Measurements from ENCODE around the gene BCOR.

Gene BCOR

DNA sequence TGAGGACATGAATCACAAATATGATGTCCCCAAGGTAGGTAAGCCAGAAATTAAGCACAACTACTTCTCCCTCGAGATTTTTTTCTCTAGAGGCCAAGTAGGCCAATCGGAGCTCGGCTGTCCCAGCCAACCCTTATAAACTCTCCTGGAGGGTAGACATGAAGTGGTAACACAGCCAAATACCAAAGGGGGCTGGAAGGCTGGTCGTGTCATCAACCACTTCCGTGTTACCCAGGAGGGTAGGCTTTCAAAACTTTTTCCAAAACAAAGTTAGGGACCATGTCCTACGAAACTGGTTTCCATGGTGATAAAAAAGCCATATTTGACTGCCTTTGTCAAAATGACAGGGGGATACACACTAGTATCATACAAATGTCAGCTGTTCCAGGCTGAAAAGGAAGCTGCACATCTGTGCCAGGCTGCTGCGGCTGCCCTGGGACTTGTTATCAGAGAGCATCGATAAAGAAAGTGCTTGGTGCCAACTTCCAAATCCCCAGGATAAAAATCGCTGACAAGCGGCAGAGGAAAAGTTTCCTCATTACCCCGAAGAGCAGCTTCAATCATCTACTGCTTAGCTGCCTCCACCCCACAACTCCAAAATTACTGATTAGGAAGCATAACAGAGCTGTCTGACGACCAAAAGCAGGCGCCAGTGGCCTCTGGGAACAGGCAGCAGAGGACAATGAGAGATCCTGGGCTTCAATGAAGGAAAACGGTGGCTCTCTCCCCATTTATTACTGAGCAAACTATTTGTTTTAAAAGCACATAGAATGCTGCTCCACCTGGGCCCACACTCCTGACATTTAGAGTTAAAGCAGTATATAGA, 20.8 kb downstream of the BCOR start:
- H3K9me3 ChIP-seq (ENCODE audit: severe bottlenecking) = no peaks in the 10 kb centered on the region
- H3K4me3 ChIP-seq (ENCODE audit: low read depth, low read length) = no peak overlapping the region
- TF ChIP-seq, protein P1, sequence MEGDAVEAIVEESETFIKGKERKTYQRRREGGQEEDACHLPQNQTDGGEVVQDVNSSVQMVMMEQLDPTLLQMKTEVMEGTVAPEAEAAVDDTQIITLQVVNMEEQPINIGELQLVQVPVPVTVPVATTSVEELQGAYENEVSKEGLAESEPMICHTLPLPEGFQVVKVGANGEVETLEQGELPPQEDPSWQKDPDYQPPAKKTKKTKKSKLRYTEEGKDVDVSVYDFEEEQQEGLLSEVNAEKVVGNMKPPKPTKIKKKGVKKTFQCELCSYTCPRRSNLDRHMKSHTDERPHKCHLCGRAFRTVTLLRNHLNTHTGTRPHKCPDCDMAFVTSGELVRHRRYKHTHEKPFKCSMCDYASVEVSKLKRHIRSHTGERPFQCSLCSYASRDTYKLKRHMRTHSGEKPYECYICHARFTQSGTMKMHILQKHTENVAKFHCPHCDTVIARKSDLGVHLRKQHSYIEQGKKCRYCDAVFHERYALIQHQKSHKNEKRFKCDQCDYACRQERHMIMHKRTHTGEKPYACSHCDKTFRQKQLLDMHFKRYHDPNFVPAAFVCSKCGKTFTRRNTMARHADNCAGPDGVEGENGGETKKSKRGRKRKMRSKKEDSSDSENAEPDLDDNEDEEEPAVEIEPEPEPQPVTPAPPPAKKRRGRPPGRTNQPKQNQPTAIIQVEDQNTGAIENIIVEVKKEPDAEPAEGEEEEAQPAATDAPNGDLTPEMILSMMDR (IDR thresholded peaks at IDR 0.05; ENCODE audit: low read depth, low read length) = no peak
- no peak overlapping the region for H3K27ac ChIP-seq
- H3K36me3 ChIP-seq = peaks cover 78% of the 10 kb centered on the region
- no peak for DNase-seq
- peaks cover 72% of the 10 kb centered on the region for H3K27me3 ChIP-seq (ENCODE audit: insufficient read depth, low read depth, severe bottlenecking)

DNA sequence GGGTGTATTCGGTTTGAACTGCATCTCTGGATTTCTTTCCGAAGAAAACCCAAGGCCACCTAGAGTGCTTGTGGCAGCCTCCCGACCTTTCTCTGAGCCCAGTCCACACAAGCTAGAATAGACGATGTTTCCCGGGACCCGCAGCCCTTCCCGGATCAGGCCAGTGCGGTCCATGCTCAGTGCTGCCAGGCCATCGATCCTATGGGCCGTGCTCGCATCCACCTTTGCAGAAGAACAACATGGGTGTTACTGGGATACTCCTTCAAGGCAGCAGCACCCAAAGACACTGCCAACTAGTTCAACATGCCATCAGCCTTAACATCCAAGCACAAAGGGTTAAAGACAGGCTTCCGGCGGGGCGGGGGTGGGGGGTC, 22.8 kb downstream of the BCOR start:
- TF ChIP-seq, protein P1 (IDR thresholded peaks at IDR 0.05; ENCODE audit: low read depth, low read length) = no peak
- DNase-seq = no peak
- Histone ChIP-seq H3K27me3 (ENCODE audit: insufficient read depth, low read depth, severe bottlenecking) (peaks cover 64% of the 10 kb centered on the region), H3K27ac (no peak overlapping the region), H3K4me3 (ENCODE audit: low read depth, low read length) (no peak overlapping the region), H3K36me3 (peaks cover 81% of the 10 kb centered on the region), H3K9me3 (ENCODE audit: severe bottlenecking) (no peaks in the 10 kb centered on the region)

DNA sequence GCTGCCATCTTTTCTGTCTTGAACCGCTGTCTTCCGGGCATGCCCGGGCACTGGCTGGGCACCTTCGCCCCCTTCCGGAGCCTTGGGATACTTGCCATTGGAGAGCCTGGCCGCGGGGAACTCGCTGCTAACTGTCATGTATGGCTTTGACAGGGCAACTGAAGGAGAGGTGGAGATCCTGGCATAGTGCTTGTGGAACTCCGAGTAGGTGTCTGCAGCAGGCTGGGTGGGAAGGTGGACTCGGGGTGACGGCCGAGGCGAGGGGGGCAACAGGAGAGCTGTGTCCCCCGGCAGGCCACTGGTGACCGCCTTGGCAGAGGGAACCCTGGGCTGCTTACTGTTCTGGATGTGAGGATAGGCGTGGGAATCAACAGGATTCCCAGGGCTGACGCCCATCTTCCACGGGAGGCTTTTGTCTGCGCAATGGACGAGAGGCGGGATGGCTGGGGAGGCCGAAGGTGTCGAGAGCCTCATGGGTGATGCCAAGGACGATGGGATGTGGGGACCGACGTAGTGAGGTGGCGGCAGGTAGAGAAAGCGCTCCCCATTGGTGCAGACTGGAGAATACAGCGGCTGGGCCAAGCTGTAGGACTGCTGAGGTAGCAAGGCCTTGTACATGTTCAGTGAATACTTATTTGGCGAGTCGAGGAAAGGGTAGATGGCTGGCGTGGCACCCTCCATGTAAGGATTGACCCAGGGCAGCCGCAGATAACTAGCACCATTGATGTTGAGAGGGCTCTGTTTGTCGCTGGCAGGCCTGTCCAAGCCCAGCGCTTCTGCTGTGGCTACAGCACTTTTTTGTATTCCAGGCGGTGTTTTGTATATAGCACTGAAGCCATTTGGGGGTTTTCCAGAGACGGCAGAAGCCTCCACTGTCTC, 23.4 kb downstream of the BCOR start:
- Histone ChIP-seq H3K36me3 (peaks cover 85% of the 10 kb centered on the region), H3K27me3 (ENCODE audit: insufficient read depth, low read depth, severe bottlenecking) (peaks cover 60% of the 10 kb centered on the region), H3K9me3 (ENCODE audit: severe bottlenecking) (no peaks in the 10 kb centered on the region), H3K27ac (no peak overlapping the region), H3K4me3 (ENCODE audit: low read depth, low read length) (no peak overlapping the region)
- no peak for DNase-seq
- TF ChIP-seq, protein P1 (IDR thresholded peaks at IDR 0.05; ENCODE audit: low read depth, low read length) = no peak

DNA sequence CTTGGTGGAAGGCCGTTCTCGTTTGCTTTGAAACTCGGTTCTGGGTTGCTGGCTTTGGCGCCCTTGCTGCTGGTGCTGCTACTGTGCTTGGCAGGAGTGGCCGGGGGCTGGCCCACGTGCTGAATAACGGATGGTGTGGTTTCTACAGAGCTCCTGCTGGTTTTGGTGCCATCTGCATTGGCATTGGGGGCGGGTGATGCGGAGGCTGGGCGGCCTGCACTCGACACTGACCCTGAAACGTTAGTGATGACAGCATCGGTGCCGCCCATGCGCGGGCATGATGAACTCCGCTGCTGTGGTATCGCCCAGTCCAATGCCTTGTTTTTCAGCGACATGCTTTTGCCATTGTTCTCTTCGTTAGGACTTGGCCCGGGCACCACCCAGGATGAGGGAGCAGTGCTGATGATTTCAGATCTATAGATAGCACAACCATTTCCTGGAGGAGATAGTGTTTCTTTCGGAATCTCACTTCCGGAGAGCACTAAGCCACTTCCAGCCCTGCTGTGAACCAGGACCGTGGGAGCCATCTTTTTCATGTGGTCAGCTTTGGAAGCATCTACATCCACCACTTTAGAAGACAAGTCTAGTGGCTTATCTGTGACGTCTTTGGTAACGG, 24.2 kb downstream of the BCOR start:
- Histone ChIP-seq H3K9me3 (ENCODE audit: severe bottlenecking) (no peaks in the 10 kb centered on the region), H3K36me3 (peaks cover 88% of the 10 kb centered on the region), H3K27me3 (ENCODE audit: insufficient read depth, low read depth, severe bottlenecking) (peaks cover 66% of the 10 kb centered on the region), H3K4me3 (ENCODE audit: low read depth, low read length) (no peak overlapping the region), H3K27ac (no peak overlapping the region)
- DNase-seq = no peak
- TF ChIP-seq, protein P1 (IDR thresholded peaks at IDR 0.05; ENCODE audit: low read depth, low read length) = no peak

DNA sequence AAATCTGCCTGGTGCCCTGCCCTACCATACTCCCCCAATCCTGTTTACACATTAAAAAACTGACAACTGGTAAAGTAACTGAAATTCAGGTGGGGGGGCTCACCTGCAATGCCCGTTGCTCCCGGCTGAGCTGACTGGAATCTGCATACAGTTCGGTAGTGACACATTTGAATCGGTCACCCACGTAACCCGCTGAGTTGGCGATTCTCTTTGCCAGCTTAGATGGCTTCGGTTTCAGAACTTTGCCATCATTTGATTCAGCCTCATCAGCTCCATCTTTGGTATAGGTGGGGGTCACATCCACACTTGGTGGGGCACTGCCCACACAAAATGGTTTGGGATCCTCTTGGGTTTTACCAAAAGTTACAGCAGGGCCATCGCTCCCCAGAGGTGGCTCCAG, 25.5 kb downstream of the BCOR start:
- DNase-seq = no peak
- Histone ChIP-seq H3K36me3 (peaks cover 91% of the 10 kb centered on the region), H3K27me3 (ENCODE audit: insufficient read depth, low read depth, severe bottlenecking) (peaks cover 64% of the 10 kb centered on the region), H3K9me3 (ENCODE audit: severe bottlenecking) (no peaks in the 10 kb centered on the region), H3K4me3 (ENCODE audit: low read depth, low read length) (no peak overlapping the region), H3K27ac (no peak overlapping the region)
- TF ChIP-seq, protein P1 (IDR thresholded peaks at IDR 0.05; ENCODE audit: low read depth, low read length) = no peak

Data from WERI-Rb-1 (cell line).